Measurements from ENCODE around the gene SBNO1.
"Not testable (repeated sequence)": the region's sequence is repeated elsewhere in the genome, so short reads cannot be mapped to it uniquely, and the experiment has no call there.

The SBNO1 gene

DNA sequence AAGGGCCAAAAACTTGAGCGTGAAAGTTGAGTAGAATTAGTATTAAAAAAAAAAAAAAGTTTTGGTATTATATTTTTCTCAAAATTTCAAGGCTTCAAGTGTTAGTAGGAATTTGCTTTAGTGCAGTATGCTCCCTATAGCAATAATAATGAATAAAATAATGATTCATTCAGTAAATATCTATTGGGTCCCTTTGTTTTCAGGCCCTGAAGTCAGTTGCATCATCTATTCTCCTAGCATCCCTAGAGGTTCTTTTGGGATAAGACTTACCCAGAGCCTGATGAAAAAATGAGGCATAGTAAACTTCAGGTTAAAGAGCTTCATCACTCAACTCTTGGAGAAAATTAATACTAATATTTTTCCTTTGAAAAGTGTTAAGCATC, 20.3 kb upstream of the SBNO1 start:
- TF ChIP-seq, protein P1, sequence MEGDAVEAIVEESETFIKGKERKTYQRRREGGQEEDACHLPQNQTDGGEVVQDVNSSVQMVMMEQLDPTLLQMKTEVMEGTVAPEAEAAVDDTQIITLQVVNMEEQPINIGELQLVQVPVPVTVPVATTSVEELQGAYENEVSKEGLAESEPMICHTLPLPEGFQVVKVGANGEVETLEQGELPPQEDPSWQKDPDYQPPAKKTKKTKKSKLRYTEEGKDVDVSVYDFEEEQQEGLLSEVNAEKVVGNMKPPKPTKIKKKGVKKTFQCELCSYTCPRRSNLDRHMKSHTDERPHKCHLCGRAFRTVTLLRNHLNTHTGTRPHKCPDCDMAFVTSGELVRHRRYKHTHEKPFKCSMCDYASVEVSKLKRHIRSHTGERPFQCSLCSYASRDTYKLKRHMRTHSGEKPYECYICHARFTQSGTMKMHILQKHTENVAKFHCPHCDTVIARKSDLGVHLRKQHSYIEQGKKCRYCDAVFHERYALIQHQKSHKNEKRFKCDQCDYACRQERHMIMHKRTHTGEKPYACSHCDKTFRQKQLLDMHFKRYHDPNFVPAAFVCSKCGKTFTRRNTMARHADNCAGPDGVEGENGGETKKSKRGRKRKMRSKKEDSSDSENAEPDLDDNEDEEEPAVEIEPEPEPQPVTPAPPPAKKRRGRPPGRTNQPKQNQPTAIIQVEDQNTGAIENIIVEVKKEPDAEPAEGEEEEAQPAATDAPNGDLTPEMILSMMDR (IDR thresholded peaks at IDR 0.05; ENCODE audit: low read depth, low read length) = no peak
- DNase-seq (ENCODE audit: extremely low read depth, low read depth) = no peak

DNA sequence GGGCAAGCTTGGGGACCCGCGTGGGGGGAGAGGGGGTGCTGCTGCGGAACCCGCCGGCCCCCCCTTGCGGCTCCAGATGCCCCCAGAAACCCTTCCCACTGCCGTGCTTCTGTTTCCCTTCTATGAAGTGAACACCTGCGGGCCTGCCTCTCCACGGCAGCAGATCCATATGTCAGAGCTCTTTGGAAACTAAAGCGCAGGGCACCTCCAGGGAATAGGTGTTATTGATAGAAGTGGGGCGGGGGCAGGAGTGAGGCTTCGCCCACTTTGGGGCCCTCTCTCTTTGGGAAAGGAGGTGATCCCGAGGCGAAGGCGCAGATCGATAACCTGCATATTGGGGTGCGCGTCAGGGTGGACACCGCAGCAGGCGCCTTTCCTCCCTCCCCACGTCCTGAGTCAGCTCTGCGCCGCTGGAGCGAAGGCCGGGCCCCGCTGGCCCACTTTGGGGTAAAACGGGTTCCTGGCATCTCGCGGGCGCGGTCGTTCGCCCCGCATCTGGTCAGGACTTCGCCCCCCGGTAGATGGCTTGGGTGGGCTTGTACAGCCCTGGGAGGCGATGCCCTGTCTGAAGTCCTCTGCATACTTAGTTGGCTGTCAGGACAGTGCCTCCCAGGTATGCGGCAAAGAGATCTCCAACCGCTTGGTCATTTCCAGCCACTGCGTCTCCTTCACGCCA, 19.8 kb upstream of the SBNO1 start:
- TF ChIP-seq, protein P1 (IDR thresholded peaks at IDR 0.05; ENCODE audit: low read depth, low read length) = no peak; the same call in 1 of the 2 replicates
- DNase-seq (ENCODE audit: extremely low read depth, low read depth) = no peak

DNA sequence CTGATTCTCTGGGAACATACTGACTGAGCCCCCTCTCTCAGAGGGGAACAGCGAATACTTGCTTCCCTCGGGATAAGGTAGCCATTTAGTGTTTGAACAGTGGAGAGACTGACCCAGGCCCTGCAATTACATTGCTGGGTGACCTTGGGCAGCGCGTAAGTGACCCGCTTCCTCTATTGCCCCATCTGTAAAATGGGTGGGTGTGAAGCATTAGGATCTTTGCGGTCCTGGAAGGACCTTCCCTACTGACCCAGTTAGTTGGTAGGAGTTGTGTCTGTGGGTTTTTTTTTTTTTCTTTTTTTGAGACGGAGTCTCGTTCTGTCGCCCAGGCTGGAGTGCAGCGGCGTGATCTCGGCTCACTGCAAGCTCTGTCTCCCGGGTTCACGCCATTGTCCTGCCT, 18.0 kb upstream of the SBNO1 start:
- TF ChIP-seq, protein P1 (IDR thresholded peaks at IDR 0.05; ENCODE audit: low read depth, low read length) = no peak
- no peak for DNase-seq (ENCODE audit: extremely low read depth, low read depth)

DNA sequence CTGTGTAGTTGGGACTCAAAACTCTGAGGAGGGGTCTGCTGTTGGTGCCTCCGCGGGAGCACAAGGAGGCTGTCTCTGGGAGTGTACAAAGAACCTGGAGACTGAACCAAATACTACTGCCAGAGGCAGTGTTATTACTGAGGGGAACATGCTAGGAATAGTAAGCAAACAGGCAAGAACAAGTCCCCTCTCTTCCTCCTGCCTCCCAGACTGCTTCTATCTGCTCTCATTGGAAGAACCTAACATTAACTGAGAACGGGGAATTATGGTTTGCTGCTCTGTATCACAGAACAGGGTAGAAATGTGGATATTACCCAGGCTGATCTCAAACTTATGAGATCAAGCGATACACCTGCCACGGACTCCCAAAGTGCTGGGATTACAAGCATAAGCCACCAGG, 14.7 kb upstream of the SBNO1 start:
- no peak for DNase-seq (ENCODE audit: extremely low read depth, low read depth)
- TF ChIP-seq, protein P1 (IDR thresholded peaks at IDR 0.05; ENCODE audit: low read depth, low read length) = no peak

DNA sequence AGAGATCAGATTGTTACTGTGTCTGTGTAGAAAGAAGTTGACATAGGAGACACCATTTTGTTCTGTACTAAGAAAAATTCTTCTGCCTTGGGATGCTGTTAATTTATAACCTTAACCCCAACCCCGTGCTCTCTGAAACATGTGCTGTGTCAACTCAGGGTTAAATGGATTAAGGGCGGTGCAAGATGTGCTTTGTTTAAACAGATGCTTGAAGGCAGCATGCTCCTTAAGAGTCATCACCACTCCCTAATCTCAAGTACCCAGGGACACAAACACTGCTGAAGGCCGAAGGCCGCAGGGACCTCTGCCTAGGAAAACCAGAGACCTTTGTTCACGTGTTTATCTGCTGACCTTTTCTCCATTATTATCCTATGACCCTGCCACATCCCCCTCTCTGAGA, 7.8 kb upstream of the SBNO1 start:
- DNase-seq (ENCODE audit: extremely low read depth, low read depth) = not testable (repeated sequence)

DNA sequence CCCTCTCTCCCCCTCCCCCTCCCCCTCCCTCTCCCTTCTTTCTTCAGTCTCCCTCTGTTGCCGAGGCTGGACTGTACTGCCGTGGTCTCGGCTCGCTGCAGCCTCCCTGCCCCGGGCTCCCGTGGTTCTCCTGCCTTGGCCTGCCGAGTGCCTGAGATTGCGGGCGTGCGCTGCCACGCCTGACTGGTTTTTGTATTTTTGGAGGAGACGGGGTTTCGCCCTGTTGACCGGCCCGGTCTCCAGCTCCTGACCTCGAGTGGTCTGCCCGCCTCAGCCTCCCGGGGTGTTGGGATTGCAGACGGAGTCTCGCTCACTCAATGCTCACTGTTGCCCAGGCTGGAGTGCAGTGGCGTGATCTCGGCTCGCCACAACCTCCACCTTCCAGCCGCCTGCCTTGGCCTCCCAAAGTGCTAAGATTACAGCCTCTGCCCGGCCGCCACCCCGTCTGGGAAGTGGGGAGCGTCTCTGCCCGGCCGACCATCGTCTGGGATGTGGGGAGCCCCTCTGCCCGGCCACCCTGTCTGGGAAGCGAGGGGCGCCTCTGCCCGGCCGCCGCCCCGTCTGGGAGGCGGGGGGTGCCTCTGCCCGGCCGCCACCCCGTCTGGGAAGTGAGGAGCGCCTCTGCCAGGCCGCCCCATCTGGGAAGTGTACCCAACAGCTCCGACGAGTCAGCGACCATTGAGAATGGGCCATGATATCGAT, 7.2 kb upstream of the SBNO1 start:
- not testable (repeated sequence) for DNase-seq (ENCODE audit: extremely low read depth, low read depth)

DNA sequence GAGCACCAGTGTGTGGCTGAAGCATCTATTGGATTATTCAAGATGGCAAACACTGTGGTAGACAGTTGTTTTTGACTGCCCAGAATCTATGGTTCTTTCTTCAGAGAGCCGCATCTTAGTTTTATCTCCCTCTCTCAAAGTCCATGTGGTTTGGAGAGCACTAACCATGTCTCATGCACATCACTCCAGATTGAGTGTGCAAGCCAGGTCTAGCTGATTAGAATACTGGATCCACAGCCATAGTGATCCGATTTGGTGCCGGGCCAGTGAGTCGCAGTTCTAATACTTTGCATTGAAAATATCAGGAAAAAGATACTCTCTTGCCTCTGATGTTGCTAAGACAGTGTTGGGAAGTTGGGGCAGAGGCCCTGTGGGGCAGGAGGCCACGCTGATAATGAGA, 4.6 kb upstream of the SBNO1 start:
- TF ChIP-seq, protein P1 (IDR thresholded peaks at IDR 0.05; ENCODE audit: low read depth, low read length) = no peak
- no peak for DNase-seq (ENCODE audit: extremely low read depth, low read depth)

DNA sequence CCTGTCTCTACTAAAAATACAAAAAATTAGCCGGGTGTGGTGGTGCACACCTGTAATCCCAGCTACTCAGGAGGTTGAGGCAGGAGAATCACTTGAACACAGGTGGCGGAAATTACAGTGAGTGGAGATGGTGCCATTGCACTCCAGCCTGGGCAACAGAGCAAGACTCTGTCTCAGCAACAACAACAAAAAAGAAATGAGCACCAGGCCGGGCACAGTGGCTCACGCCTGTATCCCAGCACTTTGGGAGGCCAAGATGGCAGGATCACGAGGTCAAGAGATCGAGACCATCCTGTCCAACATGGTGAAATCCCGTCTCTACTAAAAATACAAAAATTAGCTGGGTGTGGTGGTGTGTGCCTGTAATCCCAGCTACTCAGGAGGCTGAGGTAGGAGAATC, 3.8 kb upstream of the SBNO1 start:
- not testable (repeated sequence) for DNase-seq (ENCODE audit: extremely low read depth, low read depth)

DNA sequence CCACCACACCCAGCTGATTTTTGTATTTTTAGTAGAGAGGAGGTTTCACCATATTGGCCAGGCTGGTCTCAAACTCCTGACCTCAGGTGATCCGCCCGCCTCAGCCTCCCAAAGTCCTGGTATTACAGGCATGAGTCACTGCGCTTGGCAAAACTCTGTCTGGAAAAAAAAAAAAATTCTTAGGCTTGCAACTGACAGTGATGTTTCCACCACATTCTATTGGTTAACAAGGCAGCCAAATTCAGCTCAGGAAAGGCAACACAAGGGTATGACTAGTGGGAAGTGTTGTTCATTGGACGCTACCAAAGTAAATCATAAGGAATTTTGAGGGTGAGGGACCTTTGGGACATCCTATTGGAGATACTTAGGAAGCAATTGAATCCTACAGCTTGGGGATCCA, 2.9 kb upstream of the SBNO1 start:
- TF ChIP-seq, protein P1 (IDR thresholded peaks at IDR 0.05; ENCODE audit: low read depth, low read length) = no peak
- DNase-seq (ENCODE audit: extremely low read depth, low read depth) = no peak
